Right lung (tissue), 5 donors: ENCODE results near the gene RNPS1. TPM values are rescaled to one million over a fixed set of nuclear protein-coding genes. Genes with fewer than 3 reads are reported as not detected.
"Not testable (repeated sequence)": the region's sequence is repeated elsewhere in the genome, so short reads cannot be mapped to it uniquely, and the experiment has no call there.

Experiments used
- DNase-seq, 2 donors: peaks; one replicate each; pipeline ENCODE4 v3.0.0-alpha.2; 2013
- polyA plus RNA-seq, 5 donors: library from polyadenylated mRNA; unstranded; fragments of 120-200 nt; gene quantifications; one replicate each; pipeline versions ENCODE4 v1.2.1 to v1.2.3, GENCODE V29; 2013; ENCODE audit warnings: inconsistent platforms in 1 of 5, low replicate concordance in 1 of 5; ENCODE audit not compliant: insufficient read length in 5 of 5, insufficient read depth in 1 of 5

RNPS1 gene
- polyA plus RNA-seq, 5 donors = 158 to 210 (median 178) TPM

DNA sequence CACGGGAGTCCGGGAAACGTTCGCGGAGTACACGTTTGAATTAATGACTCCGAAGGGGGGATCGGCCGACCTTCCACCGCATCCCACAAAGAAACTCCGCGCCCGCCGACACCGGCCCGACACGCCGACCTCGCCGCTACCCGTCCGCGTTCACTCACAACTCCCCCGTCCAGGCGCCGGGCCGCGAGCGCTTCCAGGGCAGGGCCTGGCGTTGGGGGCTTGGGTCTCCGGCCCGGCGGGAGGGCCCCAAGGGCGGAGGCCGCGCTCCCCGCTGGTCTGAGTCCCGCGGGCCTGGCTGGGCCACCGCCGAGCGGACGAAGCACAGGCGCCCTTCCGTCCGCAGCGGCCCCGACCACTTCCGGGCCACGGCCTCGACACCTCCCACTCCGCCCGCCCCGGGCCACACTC is 417 bp downstream of the RNPS1 start:
- DNase-seq = not testable (repeated sequence)

DNA sequence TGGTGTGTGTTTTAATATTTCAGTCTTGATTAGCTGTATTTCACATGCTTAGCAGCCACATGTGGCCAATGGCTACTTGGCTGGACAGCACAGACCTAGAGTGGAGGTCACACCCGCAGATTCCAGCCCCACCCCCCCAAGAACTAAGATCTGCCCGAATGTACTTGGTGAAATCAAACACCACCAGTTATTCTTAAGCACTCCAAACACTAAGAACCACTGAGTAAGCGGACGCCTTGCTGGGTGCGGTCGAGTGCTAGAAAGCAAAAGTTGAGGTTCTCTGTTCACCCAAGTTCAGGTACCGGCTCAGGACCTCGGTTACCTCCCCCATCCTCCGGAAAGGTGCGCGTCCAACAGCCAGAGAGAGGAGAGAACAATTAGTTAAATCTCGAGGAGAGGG is 1.0 kb downstream of the RNPS1 start:
- not testable (repeated sequence) for DNase-seq

DNA sequence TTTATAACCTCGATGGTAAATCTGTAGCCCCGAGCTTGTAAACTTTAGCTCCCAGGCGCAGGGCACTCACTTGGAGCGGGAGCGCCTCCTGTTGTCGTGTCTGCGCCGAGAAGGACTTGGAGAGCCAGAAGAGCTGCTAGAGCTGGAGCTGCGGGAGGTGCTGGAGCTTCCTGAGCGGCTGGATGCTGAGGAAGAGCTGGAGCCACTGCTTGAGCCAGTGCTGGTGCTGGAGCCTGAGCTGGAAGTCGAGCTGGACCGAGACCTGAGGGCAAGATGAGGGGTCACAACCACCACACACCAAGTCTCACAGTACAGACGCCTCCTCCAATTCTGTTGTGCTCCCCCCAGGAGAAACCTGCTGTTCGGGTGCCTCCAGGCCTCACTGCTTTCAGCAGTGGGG is 4.9 kb downstream of the RNPS1 start:
- DNase-seq = not testable (repeated sequence)

DNA sequence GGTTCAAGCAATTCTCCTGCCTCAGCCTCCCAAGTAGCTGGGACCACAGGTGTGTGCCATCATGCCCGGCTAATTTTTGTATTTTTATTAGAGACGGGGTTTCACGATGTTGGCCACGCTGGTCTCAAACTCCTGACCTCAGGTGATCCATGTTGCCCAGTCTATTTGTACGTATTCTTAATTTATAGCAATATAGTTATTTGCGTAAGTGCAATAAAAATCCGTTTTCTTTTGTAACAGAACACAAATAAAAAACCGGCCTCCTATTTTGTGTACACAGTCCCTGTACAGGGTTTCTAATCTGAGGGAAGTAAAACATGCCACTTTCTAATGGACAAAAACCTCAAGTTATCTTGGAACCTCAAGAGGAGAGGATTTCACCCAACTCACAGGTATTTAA is 7.7 kb downstream of the RNPS1 start:
- DNase-seq = no peak

DNA sequence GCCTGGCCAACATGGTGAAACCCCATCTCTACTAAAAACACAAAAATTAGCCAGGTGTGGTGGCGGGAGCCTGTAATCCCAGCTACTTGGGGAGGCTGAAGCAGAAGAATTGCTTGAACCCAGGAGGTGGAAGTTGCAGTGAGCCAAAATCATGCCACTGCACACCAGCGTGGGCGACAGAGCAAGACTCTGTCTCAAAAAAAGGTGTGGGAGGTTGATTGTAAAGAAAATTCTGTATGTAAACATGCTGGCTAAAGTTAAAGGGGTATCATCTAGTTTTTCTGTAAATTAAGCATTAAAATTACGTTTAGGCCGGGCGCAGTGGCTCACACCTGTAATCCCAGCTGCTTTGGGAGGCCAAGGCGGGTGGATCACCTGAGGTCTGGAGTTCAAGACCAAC is 9.4 kb downstream of the RNPS1 start:
- not testable (repeated sequence) for DNase-seq

DNA sequence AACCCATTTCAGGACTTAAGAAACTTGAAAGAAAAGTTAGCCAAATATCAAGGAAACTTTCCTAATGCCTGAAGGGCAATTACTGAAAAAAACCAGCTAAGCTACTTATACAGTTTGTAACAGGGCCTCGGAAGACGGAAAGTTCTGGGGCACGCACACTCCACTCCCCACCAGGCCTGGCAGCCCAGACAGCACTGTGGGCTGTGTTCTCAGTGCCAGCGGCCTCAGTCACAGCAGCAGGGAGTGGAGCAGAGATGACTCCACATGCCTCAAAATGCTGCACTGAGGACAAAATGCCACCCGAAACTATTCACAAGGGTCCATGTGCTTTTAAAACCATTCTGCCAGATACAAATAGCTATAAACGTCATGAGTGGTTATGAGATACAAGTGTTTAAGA is 10.2 kb downstream of the RNPS1 start:
- no peak for DNase-seq

DNA sequence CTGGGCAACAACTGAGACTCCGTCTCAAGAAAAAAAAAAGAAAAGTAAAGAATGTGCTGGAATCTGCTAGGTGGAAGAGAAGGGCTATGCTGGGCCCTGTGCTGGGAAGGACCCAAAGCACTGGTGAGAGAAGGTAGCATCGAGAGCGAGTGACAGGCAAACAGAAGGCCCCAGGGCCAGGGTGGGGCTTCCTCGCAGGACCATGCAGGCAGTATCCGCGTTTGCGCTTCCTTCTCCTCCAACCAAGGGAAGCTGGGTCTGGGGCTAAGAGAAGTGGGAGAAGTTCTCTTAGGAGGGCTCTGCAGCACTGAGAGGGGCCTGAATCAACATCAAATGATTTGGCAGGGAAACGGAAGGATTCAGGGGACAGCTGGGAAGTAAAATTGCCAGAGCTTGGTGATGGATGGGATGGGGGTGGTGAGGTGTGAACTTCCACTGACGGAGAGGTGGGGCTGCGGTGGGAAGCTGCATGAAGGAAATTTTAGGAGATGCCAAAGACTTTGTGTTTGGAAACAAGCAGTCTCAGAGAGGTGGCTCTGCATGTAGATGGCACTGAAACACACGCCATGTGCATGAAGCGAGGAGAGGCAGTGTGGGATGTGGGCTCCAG is 11.3 kb downstream of the RNPS1 start:
- no peak for DNase-seq

DNA sequence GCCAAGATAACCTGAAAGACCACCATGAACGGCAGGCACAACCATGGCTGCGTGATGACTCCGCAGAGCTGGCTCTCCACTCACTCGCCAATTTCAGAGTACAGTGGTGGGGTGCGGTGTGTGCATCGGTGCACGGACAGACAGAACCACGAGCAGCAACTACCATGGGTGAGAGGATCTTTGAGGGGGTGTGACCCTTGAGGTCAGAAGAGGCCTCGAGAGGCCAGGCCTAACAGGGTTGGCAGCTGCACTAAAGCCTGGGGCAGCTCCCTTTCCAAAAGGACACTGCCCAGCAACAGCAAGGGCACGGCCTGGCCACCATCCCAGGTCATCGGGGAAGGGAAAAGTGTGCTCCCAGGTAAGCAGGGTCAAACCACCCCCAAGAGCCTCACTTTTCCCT is 14.6 kb downstream of the RNPS1 start:
- no peak for DNase-seq

DNA sequence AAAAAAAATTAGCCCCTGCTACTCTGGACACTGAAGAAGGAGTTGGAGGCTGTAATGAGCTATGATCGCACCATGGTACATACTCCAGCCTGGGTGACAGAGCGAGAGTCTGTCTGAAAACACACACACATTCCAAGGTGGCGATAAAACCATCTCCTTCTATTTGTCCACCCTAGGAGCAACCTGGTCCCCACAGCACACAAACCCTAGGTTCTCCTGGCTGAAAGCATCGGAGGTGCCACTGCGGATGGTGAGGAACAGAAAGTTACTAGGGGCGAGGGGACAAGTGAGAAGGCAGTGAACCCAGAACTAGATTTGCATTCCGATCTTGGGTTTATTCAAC is 15.1 kb downstream of the RNPS1 start:
- no peak for DNase-seq

DNA sequence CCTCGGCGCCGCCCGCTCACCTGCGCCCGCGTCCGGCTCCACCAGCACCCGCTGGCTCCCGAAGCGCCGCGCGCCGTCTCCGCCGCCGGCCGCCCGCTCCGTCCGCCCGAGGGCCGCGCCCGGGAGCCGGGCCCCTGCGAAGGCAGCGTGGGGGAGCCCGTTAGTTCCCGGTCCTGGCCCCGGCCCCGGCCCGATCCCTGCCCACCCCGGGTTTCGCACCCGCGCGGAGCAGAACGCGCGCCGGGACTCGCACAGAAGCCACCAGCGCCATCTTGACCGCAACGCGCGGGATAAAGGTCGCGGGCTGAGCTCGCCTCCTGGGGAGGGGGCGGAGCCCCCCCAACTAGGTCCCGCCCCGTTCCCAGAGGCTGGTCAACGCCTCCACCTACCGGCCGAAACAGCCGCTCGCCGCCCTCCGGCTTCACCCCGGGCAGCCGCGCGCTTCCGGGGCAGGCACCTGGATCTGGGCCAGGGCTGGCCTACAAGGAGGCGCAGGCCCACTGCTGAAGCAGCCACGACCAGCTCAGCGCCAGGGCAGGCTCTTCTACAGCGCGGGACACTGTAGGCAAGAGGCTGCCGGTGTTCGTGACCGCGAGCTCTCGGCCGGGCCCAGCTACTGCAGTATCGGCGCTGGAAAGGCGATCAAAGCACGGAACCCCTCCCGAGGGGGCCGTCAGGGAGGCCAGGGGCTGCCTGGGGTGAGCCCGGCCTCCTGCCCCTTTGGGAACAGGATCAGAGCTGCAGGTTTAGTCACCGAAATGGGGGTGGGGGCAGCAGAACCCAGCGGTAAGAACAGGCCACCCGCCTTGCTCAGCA is 16.4 kb downstream of the RNPS1 start, which contains the start of gene ECI1:
TSS of gene ECI1 (minus strand) at position 292 of the 816 bp plus-strand sequence. CDS start at position 271, 21 bp downstream.
- DNase-seq = peak; percentile 95

DNA sequence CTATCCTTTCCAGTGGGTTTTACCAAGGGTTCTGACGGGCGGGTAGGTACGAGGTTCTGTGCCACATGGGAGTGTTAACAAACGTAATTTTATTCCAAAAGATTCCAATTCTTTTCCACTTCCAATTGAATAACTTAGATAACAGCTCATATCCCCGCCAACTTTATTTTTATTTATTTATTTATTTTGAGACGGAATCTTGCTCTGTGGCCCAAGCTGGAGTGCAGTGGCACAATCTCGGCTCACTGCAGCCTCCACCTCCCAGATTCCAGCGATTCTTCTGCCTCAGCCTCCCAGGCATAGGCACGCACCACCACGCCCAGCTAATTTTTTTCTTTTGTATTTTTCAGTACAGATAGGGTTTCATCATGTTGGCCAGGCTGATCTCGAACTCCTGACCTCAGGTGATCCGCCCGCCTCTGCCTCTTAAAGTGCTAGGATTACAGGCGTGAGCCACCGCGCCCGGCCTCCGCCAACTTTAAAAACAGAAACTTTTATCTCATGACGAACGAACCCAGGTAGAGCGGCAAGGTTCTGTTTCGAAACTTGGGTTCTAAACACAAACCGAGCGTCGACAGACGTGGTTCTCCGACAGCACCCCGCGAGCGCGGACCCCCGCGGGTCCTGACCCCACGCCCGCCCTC is 17.2 kb downstream of the RNPS1 start:
- no peak for DNase-seq

DNA sequence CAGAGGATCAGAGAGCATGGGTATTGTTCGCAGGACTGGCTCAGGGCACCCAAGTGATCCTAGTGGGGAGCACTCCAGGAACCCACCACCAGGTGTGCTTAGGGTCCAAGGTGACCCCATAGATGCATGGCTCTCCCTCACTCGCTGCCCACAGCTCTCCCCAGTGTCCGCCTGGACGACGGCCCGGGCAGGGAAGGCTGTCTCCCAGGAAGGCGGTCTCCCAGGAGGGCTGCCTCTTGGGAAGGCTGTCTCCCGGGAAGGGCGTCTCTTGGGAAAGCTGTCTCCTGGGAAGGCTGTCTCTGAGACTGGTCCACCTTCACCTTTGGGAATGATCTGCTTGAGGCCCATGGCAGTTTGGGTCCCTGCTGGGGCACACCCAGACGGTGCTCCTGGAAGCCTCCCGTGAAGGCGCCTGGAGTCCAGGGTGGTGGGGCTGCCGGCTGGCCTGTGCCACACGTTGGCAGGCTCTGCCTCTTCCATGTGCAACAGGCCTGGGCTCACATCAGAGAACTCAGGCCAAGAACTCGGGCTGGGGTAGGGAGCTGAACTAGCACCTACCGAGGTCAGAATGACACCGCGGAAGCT is 21.5 kb downstream of the RNPS1 start:
- DNase-seq = no peak

DNA sequence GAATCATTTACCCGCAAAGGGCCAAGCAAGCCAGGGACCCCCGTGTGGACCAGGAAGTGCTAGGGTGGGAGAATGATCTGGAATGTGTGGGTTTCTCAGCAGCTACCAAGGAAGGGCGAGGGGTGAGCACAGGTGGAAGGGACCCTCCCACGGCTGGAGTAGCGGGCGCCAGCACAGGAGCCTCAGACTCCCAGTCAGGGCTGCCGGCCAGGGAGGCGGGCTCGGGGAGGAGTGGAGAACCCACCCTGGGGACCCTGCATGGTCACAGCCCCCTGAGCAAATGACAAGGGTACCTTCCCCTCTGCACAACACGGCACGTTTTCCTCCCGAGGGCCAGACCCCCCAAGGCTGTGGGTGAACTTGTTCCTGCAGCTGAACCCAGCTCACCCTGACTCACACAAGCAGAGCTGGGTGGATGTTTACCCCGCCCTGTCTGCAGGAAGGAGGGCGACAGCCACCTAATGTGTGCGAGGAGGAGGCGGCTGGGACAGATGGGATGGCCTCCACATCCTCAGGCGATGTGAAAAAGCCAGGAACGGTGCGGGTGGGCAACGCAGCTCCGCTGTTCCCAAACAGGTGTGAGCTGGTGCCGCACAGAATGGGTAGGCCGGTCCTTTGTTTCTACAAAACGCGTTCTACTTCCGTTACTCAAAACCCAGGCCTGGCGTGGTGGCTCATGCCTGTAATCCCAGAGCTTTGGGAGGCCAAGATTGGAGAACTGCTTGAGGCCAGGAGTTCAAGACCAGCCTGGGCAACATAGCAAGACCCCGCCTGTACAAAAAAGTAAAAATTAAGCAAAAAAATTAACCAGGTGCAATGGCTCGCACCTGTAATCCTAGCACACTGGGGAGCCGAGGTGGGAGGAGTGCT is 22.8 kb downstream of the RNPS1 start:
- no peak for DNase-seq

DNA sequence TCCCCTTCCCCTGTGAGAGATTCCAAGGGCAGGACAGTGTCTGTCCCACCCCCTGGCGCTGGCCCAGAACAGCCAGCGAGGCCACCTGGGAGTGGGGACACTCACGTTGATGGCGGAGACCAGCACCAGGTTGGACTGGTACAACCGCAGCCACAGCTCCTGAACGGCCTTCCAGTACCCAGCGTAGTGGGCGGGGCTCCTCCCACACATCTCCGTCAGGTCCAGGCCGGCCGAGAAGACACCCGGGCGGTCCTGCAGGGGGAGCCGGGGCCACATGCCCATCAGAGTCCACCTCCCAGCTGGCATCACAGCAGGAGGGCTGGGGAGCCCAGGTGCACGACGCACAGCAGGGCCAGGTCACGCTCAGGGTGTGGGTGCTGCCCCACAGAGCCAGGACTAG is 23.6 kb downstream of the RNPS1 start:
- no peak for DNase-seq

DNA sequence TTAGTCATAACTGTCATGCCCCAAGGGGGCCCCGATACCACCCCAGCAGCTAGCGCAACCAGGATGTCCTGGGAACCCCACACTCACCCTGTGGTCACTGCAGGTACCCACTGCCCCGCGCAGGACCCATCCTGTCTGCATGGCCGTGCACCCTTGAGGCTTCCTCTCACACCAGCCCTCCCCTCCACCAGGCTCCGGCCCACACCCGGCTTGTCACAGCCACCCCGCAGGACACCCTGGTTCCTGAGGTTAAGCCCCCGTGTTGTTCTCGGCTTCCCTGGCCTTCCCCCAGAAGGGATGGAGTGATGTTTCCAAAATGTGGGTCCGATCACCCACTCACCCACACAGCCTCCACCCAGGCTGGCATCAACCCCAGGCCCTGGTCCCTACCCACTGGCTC is 24.1 kb downstream of the RNPS1 start:
- DNase-seq = no peak

DNA sequence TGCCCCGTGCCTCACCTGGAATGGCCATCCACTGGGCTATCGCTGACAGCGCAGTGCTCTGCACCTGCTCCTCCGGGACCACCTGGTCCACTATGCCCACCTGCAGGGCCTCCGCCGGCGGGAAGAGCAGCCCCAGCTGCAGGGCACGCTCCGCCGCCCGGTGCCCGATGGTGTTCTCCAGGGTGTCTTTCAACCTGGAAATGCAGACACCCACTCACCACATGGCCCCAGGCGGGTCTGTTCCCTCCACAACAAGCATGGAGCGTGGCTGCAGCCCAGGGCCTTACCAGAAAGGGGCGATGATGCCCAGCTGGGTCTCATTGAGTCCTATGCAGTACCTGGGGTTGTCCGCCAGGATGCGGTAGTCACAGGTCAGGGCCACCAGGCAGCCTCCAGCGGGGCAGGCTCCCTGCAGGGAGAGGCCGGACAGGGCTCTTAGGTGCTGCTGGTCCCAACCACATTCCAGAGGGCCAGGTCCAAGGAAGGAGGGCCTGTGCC is 24.8 kb downstream of the RNPS1 start:
- no peak for DNase-seq

DNA sequence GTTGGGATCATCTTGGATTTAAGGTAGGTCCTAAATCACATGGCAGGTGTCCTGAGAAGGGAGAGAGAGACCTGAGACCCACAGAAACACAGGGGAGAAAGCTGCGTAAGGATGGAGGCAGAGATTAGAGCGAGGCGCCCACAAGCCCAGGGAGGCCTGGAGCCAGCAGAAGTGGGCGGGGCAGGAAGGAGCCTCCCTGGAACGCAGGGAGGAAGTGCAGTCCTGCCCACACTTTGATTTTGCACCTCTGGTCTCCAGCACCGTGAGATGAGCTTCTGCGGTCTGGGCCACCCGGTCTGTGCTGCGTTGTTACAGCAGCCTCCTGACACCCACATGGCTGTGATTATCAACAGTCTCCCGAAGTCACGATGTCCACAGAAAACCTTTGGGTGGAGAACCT is 25.3 kb downstream of the RNPS1 start:
- DNase-seq = no peak

DNA sequence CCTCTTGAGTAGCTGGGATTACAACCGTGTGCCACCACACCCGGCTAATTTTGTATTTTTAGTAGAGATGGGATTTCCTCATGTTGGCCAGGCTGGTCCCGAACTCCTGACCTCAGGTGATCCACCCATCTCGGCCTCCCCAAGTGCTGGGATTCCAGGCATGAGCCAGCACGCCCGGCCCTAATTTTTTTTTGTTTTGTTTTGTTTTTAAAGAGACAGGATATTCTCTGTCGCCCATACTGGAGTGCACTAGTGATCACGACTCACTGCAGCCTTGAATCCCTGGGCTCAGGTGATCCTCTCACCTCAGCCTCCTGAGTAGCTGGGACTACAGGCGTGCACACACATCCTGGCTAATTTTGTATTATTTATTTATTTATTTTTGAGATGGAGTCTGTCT is 27.6 kb downstream of the RNPS1 start:
- not testable (repeated sequence) for DNase-seq

DNA sequence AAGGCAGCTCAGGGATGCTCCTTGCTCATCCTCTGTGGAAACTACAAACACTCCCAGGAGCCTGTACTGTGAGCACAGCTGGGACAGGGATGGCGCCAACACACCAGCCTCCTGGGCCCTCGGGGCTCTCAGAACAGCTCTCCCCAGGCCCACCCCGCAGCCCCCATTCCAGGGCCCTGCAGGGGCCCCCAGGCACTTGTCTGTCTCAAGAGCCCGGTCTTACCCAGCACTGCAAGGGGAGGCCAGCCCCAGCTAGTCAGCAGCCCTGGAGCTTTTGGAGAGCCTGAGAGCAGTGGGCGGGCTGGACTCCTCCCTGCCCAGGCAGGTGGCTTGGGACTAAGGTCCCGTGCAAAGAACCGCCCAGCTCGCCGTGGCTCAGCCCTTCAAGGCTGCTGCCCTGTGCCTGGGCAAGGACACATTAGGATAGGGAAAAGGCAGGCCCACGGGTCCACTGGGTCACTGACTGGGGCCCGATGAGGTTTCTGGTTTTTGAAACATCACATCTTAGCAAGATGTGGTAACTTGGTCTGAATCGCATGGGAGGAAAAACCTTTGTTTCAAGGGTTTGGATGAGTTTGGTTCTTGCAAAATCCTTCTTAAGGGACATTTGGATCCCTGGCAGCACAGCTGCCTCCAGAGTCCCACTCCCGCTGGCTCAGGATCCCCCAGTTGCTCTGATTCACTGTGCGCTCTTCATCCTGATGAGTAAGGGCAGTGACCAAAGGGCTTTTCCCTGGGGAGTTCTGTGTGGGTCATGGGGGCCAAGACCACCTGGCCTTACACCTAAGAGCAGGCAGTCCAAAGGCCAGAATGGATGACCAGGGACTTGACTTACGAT is 28.9 kb downstream of the RNPS1 start:
- no peak for DNase-seq

DNA sequence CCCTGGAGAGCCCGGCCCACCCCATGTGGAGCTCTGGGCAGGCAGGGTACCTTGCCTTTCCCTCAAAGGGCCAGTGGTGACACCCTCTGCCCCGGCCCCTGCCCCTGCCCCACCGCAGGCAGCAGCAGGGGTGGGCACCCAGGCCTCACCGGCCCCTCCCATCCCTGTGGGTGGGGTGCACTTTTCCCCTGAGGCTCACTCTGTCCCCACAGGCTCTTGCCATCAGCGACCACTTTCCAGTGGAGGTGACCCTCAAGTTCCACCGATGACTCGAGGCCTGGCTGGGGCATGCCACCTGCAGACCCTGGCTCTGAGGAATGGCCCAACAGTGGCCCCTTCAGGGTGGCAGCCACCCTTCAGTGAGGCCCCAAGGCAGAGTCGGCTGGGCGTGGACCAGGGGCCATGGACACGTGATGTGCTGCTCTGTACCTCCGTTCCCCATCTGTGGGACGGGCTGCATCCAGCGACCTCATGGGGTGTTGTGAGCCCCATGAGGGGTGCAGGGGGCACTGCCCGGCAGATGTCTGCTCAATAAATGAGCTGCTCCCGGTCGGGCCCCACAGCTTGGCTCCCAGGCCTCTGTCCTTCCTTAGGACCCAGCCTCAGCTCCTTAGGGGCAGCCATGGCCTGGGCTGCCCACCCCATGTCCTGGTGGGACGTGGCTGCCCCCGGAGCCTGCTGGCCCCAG is 29.6 kb downstream of the RNPS1 start:
- DNase-seq = no peak
